ENCODE measurements around the gene ZC3HAV1. TPM values are rescaled to one million over a fixed set of nuclear protein-coding genes. Genes with fewer than 3 reads are reported as not detected.
A peak's percentile ranks its signal among the peaks of the same experiment; 100 is the strongest.

ZC3HAV1 gene
- total and polyA plus RNA-seq, 9 of the 15 experiments (the other 6 are each of a cell fraction or from before 2014, with no cell fraction given) = 11.9 to 40.5 (median 23.9) TPM

GRCh38 chr7:139092090-139092796 lies 17.3 kb downstream of the ZC3HAV1 start (continued):
- TF ChIP-seq PATZ1 (CRISPR knock-in tag; IDR thresholded peaks at IDR 0.05; ENCODE audit: borderline replicate concordance) (peak; percentile 96), CUX1 (CRISPR knock-in tag; IDR thresholded peaks at IDR 0.05) (peak; percentile 97), SUPT5H (IDR thresholded peaks at IDR 0.05) (no peak), ZNF280A (IDR thresholded peaks at IDR 0.05; ENCODE audit: low read depth, partially characterized antibody) (no peak), ZSCAN29 (IDR thresholded peaks at IDR 0.05) (no peak), HOMEZ (CRISPR knock-in tag; IDR thresholded peaks at IDR 0.05) (peak; percentile 98), ARID3A (IDR thresholded peaks at IDR 0.05; ENCODE audit: borderline replicate concordance, low read depth, low read length) (no peak), SOX6 (IDR thresholded peaks at IDR 0.05) (no peak), TCF3 (CRISPR knock-in tag; IDR thresholded peaks at IDR 0.05) (peak; percentile 60), ZNF165 (CRISPR knock-in tag; IDR thresholded peaks at IDR 0.05; ENCODE audit: borderline replicate concordance) (peak; percentile 99), ZNF124 (CRISPR knock-in tag; IDR thresholded peaks at IDR 0.05) (no peak), EZH2 (IDR thresholded peaks at IDR 0.05; ENCODE audit: borderline replicate concordance, low read depth, low read length) (no peak), SAFB (IDR thresholded peaks at IDR 0.05; ENCODE audit: borderline replicate concordance, low read depth, low read length) (no peak), THAP7 (CRISPR knock-in tag; IDR thresholded peaks at IDR 0.05) (peak; percentile 81; the same call in 1 of the 2 replicates)

All from K562 (cell line).